Glutamatergic neuron (in vitro differentiated cells): ENCODE measurements around the gene PDIA4. TPM values are rescaled to one million over a fixed set of nuclear protein-coding genes. Genes with fewer than 3 reads are reported as not detected.

Source experiments
- DNase-seq: peaks from one replicate; pipeline ENCODE4 v3.0.0; 2022
- H3K27ac Mint-ChIP-seq: one replicate; pipeline ENCODE4 v1.8.0; 2020; ENCODE audit warnings: mild to moderate bottlenecking, mixed read lengths, inconsistent platforms; ENCODE audit not compliant: unreplicated experiment
- H3K27me3 Mint-ChIP-seq: one replicate; pipeline ENCODE4 v1.8.0; 2020; ENCODE audit warnings: mild to moderate bottlenecking, moderate library complexity, mixed read lengths, inconsistent platforms; ENCODE audit not compliant: unreplicated experiment
- H3K36me3 Mint-ChIP-seq: one replicate; pipeline ENCODE4 v1.8.0; 2020; ENCODE audit warnings: mild to moderate bottlenecking, mixed read lengths, inconsistent platforms; ENCODE audit not compliant: unreplicated experiment
- H3K4me1 Mint-ChIP-seq: one replicate; pipeline ENCODE4 v1.8.0; 2020; ENCODE audit warnings: mild to moderate bottlenecking, low read depth, mixed read lengths, inconsistent platforms; ENCODE audit not compliant: unreplicated experiment
- H3K4me3 Mint-ChIP-seq: one replicate; pipeline ENCODE4 v1.8.0; 2020; ENCODE audit warnings: mild to moderate bottlenecking, mixed read lengths, inconsistent platforms; ENCODE audit not compliant: unreplicated experiment
- H3K9me3 Mint-ChIP-seq: one replicate; pipeline ENCODE4 v1.8.0; 2020; ENCODE audit warnings: mild to moderate bottlenecking, moderate library complexity, mixed read lengths, inconsistent platforms; ENCODE audit not compliant: unreplicated experiment
- total RNA-seq: library from RNA; stranded (reverse); fragmentation: NEBNext Ultra II Directional; extraction: Animal tissue kit (Norgen Biotek cat#: 25700); gene quantifications from one replicate; pipeline ENCODE4 v1.2.1, GENCODE V29; 2021; ENCODE audit not compliant: unreplicated experiment
- TF ChIP-seq, protein P1 (sequence below): fragments of 200-600 bp; sonication (generic); IDR thresholded peaks from one replicate; pipeline ENCODE4 v1.5.0; 2021; ENCODE audit not compliant: partially characterized antibody, unreplicated experiment

PDIA4 gene
- total RNA-seq, 1 donor from 2014 or later: 69.0 TPM

DNA sequence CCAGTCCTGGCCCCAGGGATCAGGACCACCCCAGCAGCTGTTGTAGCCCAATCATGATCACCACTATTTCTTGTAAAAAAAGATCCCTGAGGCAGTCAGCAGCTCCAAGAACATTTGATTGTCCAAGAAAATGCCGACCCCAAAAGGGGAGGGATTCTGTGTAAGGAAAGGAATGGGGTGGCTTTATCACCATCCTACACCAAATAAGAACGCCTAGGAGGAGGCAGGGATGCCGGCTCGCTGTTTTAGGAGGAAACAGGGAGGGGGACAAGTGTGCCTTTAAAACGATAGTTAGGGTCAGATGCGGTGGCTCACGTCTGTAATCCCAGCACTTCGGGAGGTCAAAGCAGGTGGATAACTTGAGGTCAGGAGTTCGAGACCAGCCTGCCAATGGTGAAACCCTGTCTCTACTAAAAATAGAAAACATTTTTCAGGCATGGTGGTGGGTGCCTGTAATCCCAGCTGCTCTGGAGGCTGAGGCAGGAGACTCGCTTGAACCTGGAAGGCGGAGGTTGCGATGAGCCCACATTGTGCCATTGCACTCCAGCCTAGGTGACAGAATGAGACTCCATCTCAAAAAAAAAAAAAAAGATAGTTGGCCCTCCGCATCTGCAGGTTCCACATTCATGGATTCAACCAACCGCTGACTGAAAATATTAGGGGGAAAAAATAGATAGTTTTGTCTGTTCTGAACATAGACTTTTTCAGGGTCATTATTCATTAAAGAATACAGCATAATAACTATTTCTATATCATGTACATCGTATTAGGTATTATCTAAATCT lies 63.6 kb downstream of the PDIA4 start:
- no peak overlapping the region for H3K4me3 Mint-ChIP-seq
- H3K4me1 Mint-ChIP-seq: peaks cover 13% of the 10 kb centered on the region
- DNase-seq: no peak
- H3K9me3 Mint-ChIP-seq: no peaks in the 10 kb centered on the region
- TF ChIP-seq, protein P1, sequence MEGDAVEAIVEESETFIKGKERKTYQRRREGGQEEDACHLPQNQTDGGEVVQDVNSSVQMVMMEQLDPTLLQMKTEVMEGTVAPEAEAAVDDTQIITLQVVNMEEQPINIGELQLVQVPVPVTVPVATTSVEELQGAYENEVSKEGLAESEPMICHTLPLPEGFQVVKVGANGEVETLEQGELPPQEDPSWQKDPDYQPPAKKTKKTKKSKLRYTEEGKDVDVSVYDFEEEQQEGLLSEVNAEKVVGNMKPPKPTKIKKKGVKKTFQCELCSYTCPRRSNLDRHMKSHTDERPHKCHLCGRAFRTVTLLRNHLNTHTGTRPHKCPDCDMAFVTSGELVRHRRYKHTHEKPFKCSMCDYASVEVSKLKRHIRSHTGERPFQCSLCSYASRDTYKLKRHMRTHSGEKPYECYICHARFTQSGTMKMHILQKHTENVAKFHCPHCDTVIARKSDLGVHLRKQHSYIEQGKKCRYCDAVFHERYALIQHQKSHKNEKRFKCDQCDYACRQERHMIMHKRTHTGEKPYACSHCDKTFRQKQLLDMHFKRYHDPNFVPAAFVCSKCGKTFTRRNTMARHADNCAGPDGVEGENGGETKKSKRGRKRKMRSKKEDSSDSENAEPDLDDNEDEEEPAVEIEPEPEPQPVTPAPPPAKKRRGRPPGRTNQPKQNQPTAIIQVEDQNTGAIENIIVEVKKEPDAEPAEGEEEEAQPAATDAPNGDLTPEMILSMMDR: no peak
- no peak overlapping the region for H3K27ac Mint-ChIP-seq
- no peaks in the 10 kb centered on the region for H3K36me3 Mint-ChIP-seq
- peaks cover 9% of the 10 kb centered on the region for H3K27me3 Mint-ChIP-seq

DNA sequence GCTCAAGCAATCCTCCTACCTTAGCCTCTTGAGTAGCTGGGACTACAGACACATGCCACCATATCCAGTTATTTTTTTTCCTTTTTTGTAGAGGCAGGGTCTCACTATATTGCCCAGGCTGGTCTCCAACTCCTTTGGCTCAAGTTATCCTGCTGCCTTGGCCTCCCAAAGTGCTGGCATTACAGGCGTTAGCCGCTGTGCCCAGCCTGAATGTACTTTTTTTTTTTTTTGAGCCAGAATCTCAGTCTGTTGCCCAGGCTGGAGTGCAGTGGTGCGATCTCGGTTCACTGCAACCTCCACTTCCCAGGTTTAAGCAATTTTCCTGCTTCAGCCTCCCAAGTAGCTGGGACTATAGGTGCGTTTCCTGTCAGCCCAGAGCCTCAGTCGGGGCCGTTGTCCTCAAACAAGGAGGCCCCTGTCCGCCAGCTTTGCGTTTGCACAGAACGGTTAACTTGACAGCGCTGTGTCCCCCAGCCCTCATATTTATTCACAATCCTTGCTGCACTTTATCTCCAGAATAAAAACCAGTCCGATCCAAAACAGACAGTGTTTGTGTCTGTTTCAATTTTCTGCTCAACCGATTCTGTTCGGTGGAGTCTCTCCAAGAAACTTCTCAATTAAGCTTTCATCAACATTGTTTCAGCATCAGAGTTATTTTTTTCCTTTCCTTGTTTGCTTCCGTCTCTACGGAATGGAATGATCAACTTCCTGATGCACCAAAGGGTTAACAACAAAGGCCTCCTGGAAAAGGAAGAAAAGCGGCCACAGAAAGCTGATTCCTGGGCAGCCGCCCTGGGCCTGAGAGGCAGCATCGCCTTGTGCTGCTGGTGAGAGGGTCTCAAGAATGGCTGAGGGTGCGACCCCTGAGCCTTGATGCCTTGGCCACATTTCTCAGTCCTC lies 64.5 kb downstream of the PDIA4 start:
- no peak overlapping the region for H3K27ac Mint-ChIP-seq
- H3K4me3 Mint-ChIP-seq: peak overlapping the region; percentile 9
- no peak for DNase-seq
- H3K9me3 Mint-ChIP-seq: no peaks in the 10 kb centered on the region
- H3K36me3 Mint-ChIP-seq: no peaks in the 10 kb centered on the region
- H3K4me1 Mint-ChIP-seq: peaks cover 15% of the 10 kb centered on the region
- TF ChIP-seq, protein P1: no peak
- H3K27me3 Mint-ChIP-seq: peaks cover 8% of the 10 kb centered on the region

DNA sequence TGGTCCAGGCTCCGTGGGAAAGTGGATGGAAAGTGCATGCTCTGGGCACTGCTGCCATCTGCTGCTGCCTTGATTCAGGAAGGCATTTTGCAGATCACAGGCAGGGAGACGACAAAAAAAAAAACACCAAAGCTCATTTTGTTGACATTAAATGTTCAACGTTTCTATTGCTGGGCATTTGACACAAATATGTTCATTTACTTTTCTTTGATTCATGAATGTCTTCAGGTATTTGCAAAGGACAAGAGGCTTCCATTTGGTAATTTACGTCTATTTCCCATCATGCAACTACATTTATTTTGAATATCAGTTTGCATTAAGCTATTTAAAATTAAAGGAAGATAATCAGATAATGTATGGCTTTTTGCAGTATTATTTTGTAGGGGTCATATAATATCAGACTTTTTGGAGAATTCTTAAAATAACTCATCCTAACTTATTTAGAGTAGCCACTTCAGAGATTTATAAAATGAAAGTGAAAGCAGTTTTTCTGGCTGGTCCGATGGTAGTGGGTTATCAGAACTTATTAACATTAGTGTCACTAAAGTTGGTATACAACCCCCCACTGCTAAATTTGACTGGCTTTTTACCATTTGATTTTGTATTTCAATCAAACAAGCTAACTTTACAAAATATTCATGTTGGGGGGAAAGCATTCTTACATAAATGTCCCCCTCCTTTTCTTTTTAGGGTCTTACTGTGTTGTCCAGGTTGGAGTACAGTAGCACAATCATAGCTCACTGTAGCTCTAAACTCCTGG lies 65.3 kb downstream of the PDIA4 start:
- peak; percentile 58 for DNase-seq
- TF ChIP-seq, protein P1: no peak
- H3K4me3 Mint-ChIP-seq: peak overlapping the region; percentile 81
- H3K4me1 Mint-ChIP-seq: peaks cover 15% of the 10 kb centered on the region
- H3K27me3 Mint-ChIP-seq: peaks cover 6% of the 10 kb centered on the region
- H3K9me3 Mint-ChIP-seq: no peaks in the 10 kb centered on the region
- peak overlapping the region; percentile 66 for H3K27ac Mint-ChIP-seq
- H3K36me3 Mint-ChIP-seq: no peaks in the 10 kb centered on the region

DNA sequence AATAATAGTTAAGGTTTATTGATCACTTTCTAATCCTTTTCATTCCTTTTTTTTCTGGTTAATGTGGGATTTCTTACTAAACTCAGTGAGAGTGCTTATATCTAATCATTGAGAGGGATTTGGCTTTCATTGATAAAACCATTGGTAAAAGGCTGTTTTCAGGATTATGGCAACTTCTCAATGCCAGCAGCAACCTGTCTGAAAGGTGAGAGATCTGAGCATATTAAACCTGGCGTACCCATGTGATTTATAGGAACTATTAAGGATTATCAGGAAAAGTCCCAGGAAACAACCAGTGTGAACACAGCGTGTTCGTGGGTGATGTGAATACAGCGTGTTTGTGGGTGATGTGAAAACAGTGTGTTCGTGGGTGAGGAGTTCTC lies 65.9 kb downstream of the PDIA4 start:
- H3K27ac Mint-ChIP-seq: peak overlapping the region; percentile 66
- peaks cover 6% of the 10 kb centered on the region for H3K27me3 Mint-ChIP-seq
- H3K36me3 Mint-ChIP-seq: no peaks in the 10 kb centered on the region
- H3K4me1 Mint-ChIP-seq: peaks cover 17% of the 10 kb centered on the region
- H3K4me3 Mint-ChIP-seq: peak overlapping the region; percentile 81
- no peak for DNase-seq
- no peaks in the 10 kb centered on the region for H3K9me3 Mint-ChIP-seq
- TF ChIP-seq, protein P1: no peak
